ENCODE results near the gene TMEM62.
"Not testable (repeated sequence)": the region's sequence is repeated elsewhere in the genome, so short reads cannot be mapped to it uniquely, and the experiment has no call there.

Gene TMEM62

GRCh38 chr15:43219929-43220928 is 86.8 kb downstream of the TMEM62 start:
- no peak for DNase-seq (ENCODE audit: extremely low read depth, low read depth)

DNA sequence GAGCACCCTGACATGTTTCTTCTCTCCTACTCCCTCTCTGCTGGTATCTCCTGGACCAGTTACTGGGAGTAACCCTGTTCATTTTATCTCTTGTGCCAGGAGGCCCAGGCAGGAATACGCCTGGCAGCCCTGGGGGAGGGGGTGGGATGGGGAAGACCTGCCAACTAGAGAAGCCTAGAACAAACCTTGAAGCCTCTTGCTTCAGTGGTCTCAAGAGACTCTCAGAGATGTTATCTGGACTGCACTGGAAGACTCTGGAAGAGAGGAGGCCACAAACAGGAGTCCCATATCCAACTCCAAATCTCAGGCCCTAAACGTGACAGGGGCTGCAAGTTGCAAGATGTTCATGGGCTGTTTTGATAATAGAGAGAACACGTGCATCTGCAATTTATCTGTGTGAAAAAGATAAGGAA is 87.6 kb downstream of the TMEM62 start, which contains the start of gene EPB42:
Gene EPB42 (minus strand): TSS at position 28 of the 413 bp plus-strand sequence. CDS start 193 bp downstream, outside the sequence.
- no peak for DNase-seq (ENCODE audit: extremely low read depth, low read depth)
- TF ChIP-seq CTCF (IDR thresholded peaks at IDR 0.05; ENCODE audit: low read depth, low read length): no peak

More at GRCh38 chr15:43219929-43220928, 86.8 kb downstream of the TMEM62 start:
- no peak for TF ChIP-seq CTCF (IDR thresholded peaks at IDR 0.05; ENCODE audit: low read depth, low read length)

DNA sequence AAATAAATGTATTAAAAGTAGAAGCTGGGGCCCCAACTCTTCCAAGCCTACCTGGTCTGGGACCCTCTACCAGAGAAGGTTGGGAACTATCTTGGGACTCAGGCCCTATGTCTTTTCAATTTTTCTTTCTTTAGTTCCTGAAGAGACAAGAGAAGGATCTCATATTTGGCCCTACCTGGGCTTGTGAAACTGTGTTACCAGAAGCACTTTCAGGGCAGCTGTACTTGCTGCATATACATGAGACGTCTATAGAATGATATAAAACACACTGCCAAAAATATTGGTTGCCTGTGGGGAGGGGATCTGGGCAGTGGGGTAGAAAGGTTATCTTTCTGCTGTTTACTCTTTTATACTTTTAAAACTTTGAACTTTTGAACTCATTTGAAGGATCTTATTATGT is 88.0 kb downstream of the TMEM62 start:
- no peak for DNase-seq (ENCODE audit: extremely low read depth, low read depth)
- no peak for TF ChIP-seq CTCF (IDR thresholded peaks at IDR 0.05; ENCODE audit: low read depth, low read length)

- peak; percentile 84 for TF ChIP-seq CTCF (IDR thresholded peaks at IDR 0.05; ENCODE audit: low read depth, low read length)
- no peak for DNase-seq (ENCODE audit: extremely low read depth, low read depth)
Observed at GRCh38 chr15:43225201-43225949, 92.0 kb downstream of the TMEM62 start.

DNA sequence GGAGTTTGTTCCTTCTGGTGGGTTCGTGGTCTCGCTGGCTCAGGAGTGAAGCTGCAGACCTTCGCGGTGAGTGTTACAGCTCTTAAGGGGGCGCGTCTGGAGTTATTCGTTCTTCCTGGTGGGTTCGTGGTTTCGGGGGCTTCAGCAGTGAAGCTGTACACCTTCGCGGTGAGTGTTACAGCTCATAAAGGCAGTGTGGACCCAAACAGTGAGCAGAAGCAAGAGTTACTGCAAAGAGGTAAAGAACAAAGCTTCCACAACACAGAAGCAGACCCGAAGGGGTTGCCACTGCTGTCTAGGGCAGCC is 92.5 kb downstream of the TMEM62 start:
- DNase-seq (ENCODE audit: extremely low read depth, low read depth): not testable (repeated sequence)

GRCh38 chr15:43226436-43227305 is 93.3 kb downstream of the TMEM62 start:
- TF ChIP-seq CTCF (IDR thresholded peaks at IDR 0.05; ENCODE audit: low read depth, low read length): no peak
- DNase-seq (ENCODE audit: extremely low read depth, low read depth): no peak

GRCh38 chr15:43229977-43230376 is 96.6 kb downstream of the TMEM62 start:
- DNase-seq (ENCODE audit: extremely low read depth, low read depth): no peak
- TF ChIP-seq CTCF (IDR thresholded peaks at IDR 0.05; ENCODE audit: low read depth, low read length): no peak

Data from AG09319 (cell line).